ENCODE results near the gene SCIN.

Gene SCIN

GRCh38 chr7:12647364-12648219 lies 77.1 kb downstream of the SCIN start:
- no peak for DNase-seq (ENCODE audit: extremely low spot score)
- TF ChIP-seq CTCF (IDR thresholded peaks at IDR 0.05; ENCODE audit: control extremely low read depth, extremely low read depth, low read depth, missing control alignments): no peak
- CTCF ChIA-PET: interaction anchor here (1.2 kb wide), 2 partner anchors 9 to 11 kb away, joined by 3 to 5 read pairs; no protein-coding TSS in a partner anchor
- POLR2A ChIA-PET: no interaction called here

GRCh38 chr7:12648704-12649261 lies 78.3 kb downstream of the SCIN start:
- no peak for DNase-seq (ENCODE audit: extremely low spot score)
- TF ChIP-seq CTCF (IDR thresholded peaks at IDR 0.05; ENCODE audit: control extremely low read depth, extremely low read depth, low read depth, missing control alignments): no peak
- POLR2A ChIA-PET: no interaction called here
- CTCF ChIA-PET: interaction anchor here (1.0 to 1.3 kb wide), 2 partner anchors 10 to 11 kb away, joined by 3 to 5 read pairs; no protein-coding TSS in a partner anchor

GRCh38 chr7:12649348-12649747 lies 78.8 kb downstream of the SCIN start:
- DNase-seq (ENCODE audit: extremely low spot score): no peak

GRCh38 chr7:12650080-12650479 lies 79.6 kb downstream of the SCIN start:
- CTCF ChIA-PET: no interaction called here
- POLR2A ChIA-PET: no interaction called here
- no peak for DNase-seq (ENCODE audit: extremely low spot score)
- no peak for TF ChIP-seq CTCF (IDR thresholded peaks at IDR 0.05; ENCODE audit: control extremely low read depth, extremely low read depth, low read depth, missing control alignments)

More at GRCh38 chr7:12649348-12649747, 78.8 kb downstream of the SCIN start:
- CTCF ChIA-PET: interaction anchor here (1.0 to 1.3 kb wide), 2 partner anchors 10 to 11 kb away, joined by 3 to 5 read pairs; no protein-coding TSS in a partner anchor
- POLR2A ChIA-PET: no interaction called here
- TF ChIP-seq CTCF (IDR thresholded peaks at IDR 0.05; ENCODE audit: control extremely low read depth, extremely low read depth, low read depth, missing control alignments): no peak

- CTCF ChIA-PET: interaction anchor here (1.1 to 1.3 kb wide), 2 partner anchors 13 to 29 kb away, joined by 3 read pairs; no protein-coding TSS in a partner anchor
- no peak for TF ChIP-seq CTCF (IDR thresholded peaks at IDR 0.05; ENCODE audit: control extremely low read depth, extremely low read depth, low read depth, missing control alignments)
- no peak for DNase-seq (ENCODE audit: extremely low spot score)
- POLR2A ChIA-PET: no interaction called here
These were observed 82.6 kb downstream of the SCIN start for GRCh38 chr7:12653110-12653509.

GRCh38 chr7:12653518-12653917 lies 83.0 kb downstream of the SCIN start:
- no peak for DNase-seq (ENCODE audit: extremely low spot score)
- ChIA-PET CTCF (interaction anchor here (1.1 to 1.3 kb wide), 2 partner anchors 13 to 30 kb away, joined by 3 read pairs; no protein-coding TSS in a partner anchor), POLR2A (no interaction called here)
- TF ChIP-seq CTCF (IDR thresholded peaks at IDR 0.05; ENCODE audit: control extremely low read depth, extremely low read depth, low read depth, missing control alignments): no peak
